Measurements from ENCODE around the gene CC2D2A.

GRCh38 chr4:15562114-15562513 lies 92.4 kb downstream of the CC2D2A start:
- TF ChIP-seq POLR2AphosphoS5 (IDR thresholded peaks at IDR 0.05) (no peak), CTCF (IDR thresholded peaks at IDR 0.05) (no peak)
